ENCODE results near the gene ZNF222. TPM values are rescaled to one million over a fixed set of nuclear protein-coding genes. Genes with fewer than 3 reads are reported as not detected.

ZNF222 gene
- 3.2 TPM for total RNA-seq

DNA sequence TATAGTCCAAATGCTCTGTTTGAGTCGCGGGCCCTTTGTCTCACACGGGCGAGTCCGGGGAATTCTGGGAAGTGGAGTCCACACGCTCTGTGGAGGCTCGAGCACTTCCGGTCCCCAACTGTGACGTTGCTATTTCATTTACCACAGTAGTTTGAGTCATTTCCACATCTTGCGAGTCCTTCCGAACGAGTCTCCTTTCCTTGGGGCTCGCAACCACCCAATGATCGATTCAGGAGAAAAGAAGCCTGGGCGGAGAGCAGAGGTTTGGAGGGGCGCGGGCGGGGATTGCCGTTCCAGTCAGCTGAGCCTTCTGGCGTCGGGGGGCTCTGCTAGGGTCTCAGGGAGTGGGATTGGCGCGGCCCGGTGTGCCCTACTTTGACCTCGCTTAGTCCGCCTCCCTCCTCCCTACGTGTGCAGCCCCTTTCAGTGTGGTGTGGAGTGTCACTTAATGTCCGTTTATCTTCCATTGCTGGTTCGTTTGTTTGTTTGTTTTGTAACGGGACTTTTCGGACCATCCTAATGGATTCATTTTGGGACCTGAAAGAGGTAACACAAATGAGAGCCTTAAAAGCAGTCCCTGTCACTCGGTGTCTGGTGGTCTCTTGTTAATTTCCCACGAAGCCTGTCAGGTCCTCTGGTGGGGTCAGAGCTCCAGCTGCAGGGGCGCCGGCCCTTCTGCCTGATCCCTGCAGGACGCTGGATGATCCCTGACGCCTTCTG is at the start of gene ZNF222:
Gene ZNF222, plus strand, starts transcription at position 163 of the 720 bp plus-strand sequence. Its CDS starts 58 bp downstream, at position 221.
- DNase-seq: peak; percentile 94

DNA sequence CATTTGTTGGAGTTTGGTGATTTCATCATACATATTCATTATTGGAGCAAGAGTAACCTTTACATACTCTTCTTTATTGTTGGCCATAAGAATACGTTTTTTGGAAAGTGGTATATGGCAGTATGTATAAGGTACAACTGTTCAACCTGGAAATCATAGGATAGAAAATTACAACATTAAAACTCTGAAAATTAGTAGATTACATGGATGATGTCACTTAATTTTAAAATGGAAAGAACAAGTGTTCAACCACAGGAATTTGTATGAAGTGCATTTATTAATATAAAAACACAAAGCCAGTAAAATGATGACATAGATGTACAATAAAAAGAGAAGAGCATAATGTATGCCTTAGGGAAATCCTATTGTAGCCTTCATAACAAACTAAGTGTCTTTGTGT is 48.4 kb upstream of the ZNF222 start:
- DNase-seq: no peak

DNA sequence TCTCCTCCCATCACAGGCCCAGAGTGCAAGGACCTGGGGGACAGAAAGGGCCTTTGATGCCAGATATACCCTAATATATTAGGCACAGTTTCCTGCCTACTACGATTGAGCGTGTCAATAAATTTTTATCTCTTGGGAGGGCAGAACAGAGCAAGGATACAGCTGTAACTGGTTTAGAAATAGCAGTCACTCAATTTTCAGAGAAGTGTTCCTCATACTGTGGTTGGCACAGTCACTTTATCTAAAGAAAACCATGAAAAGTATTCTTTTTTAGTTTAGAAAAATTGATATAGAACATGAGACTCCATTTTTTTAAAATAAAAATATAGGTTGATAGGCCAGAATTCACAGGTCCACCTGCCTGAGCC is 41.7 kb upstream of the ZNF222 start:
- DNase-seq: no peak

DNA sequence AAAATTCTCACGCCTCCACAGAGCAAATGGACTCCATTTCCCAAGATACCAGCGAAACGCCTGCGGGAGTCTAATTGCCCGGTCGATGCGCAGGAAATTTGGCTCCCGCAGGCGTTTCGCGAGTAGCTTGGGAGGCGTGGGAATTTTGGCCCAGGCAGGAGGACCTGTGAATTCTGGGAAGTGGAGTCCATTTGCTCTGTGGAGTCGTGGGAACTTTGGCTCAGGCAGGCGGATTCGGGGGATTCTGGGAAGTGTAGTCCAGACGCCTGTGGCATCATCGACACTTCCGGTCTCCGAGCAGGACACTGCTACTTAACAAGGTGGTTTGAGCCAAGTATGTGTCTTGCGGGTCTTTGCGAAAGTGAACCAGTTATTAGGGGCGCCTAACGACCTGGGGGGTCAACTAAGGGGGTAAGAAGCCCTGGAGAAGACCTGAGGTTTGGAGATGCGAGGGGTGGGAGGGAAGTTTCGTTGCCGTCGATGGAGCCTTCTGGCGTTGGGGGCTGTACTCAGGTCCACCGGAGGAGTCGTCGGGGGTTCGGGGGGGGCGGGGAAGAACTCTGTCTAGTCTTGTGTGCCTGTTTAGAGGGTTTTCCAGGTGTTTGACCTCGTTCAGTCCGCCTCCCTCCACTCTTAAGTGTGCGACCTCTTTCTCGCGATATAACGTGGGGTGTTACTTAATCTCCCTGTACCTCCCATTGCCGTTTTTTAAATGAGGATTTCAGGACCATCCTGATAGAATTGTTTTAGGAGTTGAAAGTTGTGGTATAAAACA is 41.1 kb upstream of the ZNF222 start, which contains the start of gene ZNF155:
Gene ZNF155, plus strand, starts transcription at position 277 of the 775 bp plus-strand sequence. CDS start 4,356 bp downstream, outside the sequence.
- peak; percentile 98 for DNase-seq

DNA sequence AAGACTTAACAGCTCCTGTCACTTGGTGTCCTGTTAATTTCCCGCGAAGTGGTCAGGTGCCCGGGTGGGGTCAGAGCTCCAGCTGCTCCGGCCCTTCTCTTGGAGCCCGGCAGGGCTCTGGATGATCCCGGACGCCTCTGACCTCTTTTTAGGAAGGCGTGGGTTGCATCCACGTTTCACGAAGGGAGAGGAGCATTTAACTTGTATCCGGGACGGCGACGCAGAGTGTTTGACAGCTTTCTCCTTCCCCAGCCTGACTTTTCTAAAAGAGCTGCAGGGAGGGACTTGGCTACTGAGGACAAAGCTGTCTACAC is 40.5 kb upstream of the ZNF222 start:
- DNase-seq: no peak

DNA sequence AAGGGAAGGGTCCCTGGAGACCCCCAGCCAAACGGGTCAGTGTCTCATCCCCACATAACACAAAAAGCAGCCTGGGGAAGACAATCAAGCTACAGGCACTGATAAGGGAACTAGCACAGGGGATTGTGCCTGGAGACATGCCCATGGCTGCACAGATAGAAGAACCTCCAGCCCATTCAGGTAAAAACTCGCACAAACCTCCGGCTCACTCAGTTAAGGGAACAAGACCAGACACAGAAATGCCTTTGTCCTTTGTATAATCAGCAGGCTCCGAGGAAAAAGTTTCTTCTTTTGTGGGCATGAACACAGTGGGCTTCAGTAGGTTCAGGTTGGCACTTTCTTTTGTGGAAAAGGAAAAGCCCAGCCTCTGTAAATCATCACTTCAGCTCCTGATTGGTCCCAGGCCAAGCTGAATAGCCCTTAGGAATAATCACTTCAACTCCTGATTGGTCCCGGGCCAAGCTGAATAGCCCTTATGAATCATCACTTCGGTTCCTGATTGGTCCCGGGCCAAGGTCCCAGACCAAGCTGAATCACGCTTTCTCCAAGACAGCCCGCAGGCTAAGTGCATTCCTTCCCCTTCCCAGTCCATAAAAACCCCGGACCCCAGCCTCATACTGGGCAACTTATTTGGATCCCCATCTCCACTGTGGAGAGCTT is 27.4 kb upstream of the ZNF222 start:
- DNase-seq: no peak

DNA sequence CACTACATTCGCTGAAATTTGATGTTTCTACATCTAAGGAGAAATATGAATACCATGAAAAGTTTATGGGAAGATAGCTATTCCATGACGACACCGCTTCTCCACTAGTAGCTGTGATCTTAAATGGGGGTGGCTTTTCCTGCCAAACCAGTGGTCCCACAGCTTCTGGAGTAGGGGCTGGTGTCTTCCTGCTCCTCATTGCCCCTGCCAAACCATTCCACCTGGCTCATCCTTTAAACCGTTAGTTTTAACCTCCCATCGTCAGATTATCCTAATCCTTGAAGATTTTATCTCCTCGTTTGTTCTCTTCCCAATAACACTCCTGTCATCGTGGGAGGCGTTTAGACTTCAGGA is 23.0 kb upstream of the ZNF222 start:
- DNase-seq: peak; percentile 14

DNA sequence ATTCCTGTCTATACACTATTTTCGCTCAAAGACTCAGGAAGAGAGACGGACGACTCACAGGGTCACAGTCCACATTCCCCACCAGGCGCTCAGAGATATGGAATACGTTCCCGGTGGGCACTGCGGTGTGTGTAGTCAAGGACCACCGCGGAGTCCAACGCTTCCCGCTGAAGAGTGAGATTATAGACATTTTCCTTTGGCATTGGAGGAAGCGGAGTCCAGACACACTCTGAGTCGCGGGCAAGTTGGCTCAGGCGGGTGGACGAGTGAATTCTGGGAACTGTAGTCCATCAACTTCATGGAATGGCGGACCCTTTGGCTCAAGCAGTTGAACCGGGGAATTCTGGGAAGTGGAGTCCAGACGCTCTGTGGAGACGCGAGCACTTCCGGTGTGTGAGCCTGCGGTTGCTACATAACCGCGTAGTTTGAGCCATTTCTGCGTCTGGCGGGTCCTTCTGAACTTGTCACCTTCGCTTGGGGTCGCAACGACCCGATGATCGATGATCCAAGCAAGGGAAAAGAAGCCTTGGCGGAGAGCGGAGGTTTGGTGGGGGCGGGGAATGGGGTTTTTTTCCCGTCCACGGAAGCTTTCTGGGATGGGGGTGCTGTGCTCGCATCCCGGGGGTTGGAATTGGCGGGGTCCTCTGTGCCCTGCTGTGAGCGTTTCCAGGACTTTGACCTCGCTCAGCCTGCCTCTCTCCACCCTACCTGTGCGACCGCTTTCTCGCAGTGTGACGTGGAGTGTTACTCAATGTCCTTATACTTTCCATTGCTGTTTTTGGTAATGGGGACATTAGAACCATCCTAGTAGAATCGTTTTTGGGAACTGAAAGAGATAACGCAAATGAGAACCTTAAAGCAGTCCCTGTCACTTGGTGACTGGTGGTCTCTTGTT is 22.4 kb upstream of the ZNF222 start, which contains the start of gene ZNF230:
Gene ZNF230, plus strand, starts transcription at position 392 of the 895 bp plus-strand sequence. CDS start 4,122 bp downstream, outside the sequence.
- peak; percentile 98 for DNase-seq

DNA sequence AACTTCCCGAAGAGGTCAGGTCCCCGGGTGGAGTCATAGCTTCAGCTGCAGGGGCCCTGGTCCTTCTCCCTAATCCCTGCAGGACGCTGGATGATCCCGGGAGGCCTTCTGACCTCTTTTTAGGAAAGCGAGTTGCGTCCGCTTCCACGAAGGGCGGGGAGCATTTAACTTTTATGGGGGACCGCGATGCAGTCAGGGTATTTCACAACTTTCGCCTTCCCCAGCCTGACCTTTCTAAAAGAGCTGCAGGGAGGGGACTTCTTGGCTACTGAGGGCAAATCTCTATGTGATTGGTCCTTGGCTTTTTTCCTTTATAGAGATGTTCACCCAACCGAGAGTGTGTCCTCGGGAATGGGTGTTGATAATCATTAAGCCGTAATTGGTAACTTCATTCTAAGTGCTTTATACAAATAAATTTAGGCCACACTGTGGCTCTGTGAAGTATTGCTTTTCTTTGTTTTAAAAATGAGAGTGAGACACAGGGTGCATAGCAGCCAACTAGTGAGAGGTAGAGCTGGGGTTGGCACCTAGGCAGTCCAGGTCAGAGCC is 21.6 kb upstream of the ZNF222 start:
- DNase-seq: peak; percentile 2

DNA sequence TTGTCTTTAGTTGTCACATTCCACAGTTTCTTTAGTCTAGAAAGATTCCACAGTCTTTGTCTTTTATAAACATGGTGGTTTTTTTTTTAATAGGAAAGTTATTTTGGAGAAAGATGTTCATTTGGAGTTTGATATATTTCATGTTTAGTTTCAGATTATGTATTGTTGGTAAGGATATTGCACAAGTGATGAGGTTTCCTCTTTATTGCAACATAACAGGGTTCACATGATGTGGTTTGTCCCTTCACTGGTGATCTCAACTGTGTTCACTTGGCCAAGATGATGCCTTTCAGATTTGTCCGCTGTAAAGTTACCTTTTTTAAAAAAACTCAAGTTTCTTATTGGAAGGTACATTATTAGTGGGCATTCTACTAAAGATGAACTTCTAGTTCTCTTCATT is 19.2 kb upstream of the ZNF222 start:
- no peak for DNase-seq

DNA sequence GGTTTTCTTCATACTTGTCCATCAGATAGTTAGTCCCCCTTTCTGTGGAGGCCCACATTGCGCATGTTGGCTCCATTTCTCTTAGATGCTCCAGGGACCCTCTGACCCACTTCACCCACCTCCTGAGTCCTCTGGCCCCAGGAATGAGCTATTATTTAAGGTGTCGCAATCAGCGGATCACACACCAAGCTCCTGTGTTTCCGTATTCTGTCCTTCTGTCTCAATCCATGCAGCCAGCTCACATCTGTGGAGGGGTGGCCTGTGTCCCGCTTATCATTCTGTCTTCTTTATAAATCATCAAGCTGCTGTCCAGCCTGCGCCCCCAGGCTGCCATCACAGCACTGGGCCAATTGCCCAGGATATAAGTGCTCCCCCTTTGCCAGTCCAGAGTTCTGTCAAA is 17.7 kb upstream of the ZNF222 start:
- no peak for DNase-seq

DNA sequence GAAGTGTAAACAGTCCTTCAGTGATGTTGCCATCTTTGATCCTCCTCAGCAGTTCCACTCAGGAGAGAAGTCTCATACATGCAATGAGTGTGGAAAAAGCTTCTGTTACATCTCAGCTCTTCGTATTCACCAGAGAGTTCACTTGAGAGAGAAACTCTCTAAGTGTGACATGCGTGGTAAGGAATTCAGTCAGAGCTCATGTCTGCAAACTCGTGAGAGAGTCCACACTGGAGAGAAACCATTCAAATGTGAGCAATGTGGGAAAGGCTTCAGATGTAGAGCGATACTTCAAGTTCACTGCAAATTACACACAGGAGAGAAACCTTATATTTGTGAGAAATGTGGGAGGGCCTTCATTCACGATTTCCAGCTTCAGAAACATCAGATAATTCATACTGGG is 14.7 kb upstream of the ZNF222 start:
- no peak for DNase-seq

DNA sequence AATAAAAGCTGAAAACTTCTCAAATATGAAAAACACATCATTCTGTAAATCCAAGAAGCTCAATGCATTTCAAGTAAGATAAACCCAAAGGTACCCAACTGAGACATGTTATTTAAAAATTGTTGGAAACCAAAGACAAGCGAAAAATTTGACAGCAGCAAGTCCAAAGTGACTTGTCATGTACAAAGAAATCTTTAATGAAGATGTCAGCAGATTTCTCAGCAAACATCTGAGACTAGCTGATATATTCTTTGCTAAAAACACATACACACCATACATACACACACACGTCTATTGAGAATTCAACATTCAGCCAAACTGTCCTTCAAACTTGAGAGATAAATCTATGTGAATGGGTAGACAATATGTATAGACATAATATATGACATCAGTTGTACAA is 5.7 kb upstream of the ZNF222 start:
- no peak for DNase-seq

DNA sequence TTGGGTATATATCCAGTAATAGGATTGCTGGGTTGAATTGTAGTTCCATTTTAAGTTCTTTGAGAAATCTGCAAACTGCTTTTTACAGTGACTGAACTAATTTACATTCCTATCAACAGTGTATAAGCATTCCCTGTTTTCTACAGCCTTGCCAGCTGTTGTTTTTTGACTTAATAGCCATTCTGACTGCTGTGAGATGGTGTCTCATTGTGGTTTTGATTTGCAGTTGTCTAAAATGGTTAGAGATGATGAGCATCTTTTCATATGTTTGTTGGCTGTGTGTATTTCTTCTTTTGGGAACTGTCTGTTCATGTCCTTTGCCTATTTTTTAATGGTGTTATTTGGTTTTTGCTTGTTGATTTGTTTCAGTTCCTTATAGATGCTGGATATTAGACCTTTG is 4.0 kb upstream of the ZNF222 start:
- DNase-seq: no peak

DNA sequence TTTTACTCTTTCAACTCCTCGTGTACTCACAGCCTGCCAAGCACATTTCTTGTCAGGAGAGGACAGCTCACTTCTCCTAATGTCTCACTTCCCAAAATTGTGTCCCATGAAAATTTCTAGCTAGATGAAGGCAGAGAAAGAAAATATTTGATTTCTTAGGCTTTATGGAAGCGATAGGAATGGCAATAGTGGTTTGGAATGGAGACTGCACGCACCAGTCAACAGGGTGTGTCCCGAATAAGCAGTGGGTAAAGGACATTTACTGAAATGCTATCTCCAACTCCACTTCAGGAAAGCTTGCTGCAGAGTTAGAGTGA is 321 bp upstream of the ZNF222 start:
- no peak for DNase-seq

DNA sequence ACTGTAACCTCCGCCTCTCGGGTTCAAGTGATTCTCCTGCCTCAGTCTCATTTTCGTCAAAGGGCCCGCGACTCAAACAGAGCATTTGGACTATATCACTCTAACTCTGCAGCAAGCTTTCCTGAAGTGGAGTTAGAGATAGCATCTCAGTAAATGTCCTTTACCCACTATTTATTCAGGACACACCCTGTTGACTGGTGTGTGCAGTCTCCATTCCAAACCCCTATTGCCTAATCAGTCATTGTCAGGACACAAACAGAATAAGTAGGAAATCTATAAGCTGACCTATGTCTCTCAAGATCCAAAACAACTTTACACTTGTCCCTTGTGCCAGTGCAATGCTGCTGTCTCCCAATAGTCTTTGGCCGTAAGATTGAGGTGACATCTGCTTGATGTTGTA is 1.4 kb downstream of the ZNF222 start:
- no peak for DNase-seq

DNA sequence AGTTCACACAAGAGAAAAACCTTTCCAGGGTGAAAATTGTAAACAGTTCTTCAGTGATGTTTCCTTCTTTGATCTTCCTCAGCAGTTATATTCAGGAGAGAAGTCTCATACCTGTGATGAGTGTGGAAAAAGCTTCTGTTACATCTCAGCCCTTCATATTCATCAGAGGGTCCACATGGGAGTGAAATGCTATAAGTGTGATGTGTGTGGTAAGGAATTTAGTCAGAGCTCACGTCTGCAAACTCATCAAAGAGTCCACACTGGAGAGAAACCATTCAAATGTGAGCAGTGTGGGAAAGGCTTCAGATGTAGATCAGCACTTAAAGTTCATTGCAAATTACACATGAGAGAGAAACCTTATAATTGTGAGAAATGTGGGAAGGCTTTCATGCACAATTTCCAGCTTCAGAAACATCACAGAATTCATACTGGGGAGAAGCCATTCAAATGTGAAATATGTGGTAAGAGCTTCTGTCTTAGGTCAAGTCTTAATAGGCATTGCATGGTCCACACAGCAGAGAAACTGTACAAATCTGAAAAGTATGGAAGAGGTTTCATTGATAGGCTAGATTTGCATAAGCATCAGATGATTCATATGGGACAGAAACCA is 6.9 kb downstream of the ZNF222 start:
- no peak for DNase-seq

DNA sequence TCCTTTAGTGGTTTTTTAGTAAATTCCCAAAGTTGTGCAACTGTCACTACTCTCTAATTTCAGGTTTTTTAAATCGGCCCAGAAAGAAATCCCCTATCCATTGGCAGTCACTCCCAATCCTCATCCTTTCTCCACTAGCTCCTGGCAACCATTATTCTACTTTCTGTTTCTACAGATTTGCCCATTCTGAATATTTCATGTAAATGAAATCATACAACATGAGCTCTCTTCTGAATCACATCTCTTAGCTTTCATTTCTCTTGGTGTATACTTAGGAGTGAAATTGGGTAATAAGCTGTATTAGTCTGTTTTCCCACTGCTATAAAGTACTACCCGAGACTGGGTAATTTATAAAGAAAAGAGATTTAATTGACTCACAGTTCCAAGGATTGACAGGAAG is 17.0 kb downstream of the ZNF222 start:
- no peak for DNase-seq

DNA sequence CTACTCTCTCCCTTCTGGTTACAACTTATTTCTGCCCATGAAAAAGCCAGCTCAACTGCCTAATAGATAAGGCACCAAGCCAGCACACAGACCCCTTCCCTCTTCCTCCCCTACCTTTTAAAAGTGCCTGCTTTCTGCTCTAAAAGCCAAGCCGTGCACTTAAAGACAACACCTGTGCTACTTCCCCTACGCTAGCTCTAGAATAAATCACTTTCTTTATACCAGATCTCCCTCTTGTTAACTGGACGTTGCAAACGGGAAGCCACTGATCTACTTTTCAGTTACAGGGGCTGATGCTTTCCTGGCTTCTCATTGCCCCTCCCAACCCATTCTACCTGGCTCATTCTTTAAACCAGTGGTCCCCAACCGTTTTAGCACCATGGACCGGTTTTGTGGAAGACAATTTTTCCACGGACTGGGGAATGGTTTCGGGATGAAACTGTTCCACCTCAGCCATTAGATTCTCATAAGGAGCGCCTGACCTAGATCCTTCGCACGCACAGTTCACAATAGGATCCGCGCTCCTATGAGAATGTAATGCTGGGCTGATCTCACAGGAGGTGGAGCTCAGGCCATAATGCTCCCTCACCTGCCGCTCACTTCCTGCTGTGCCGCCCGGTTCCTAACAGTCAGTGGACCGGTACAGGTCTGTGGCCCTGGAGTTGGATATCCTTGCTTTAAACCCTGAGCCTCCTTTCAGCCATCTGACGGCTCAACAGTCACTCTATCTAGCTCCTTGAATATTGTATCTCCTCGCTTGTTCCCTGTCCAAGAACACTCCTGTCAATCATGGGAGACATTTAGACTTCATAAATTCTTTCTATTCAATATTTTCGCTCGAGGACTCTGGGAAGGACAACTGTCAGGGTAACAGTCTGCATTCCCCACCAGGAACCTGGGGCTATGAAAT is 25.8 kb downstream of the ZNF222 start:
- no peak for DNase-seq

DNA sequence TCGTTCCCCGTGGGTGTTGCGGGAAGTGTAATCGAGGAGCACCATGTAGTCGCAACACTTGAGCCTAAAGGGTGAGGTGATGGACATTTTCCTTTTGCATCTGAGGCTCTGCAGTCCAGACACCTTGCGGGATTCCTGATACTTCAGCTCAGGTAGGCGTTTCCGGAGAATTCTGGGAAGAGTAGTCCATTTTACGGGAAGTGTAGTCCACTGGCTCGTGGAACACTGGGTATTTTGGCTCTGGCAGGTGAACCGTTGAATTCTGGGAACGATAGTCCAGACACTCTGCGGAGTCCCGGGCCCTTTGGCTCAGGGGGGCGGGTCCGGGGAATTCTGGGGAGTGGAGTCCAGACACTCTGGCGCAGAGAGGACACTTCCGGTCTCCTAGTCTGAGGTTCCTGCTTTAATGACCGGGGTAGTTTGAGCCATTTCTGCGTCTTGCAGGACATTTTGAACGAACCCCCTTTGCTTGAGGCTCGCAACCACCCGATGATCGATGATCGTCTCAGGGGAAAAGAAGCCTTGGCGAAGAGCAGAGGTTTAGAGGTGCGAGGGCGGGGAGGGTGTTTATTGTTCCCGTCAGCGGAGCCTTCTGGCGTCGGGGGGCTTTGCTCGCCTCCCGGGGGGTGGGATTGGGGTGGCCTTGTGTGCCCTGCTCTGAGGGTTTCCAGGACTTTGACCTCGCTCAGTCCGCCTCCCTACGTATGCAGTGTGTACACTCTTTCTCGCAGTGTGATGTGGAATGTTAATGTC is 26.6 kb downstream of the ZNF222 start, which contains the start of gene ZNF223:
Gene ZNF223, plus strand, starts transcription at position 387 of the 753 bp plus-strand sequence. CDS start 3,141 bp downstream, outside the sequence.
- DNase-seq: peak; percentile 99

Data from tongue (tissue), 2 donors.